Ovary (tissue), 9 donors: ENCODE results near the gene SGO2. TPM values are rescaled to one million over a fixed set of nuclear protein-coding genes. Genes with fewer than 3 reads are reported as not detected.
A peak's percentile ranks its signal among the peaks of the same experiment; 100 is the strongest.

ENCODE experiments used
- DNase-seq, 5 donors: peaks; one replicate each; pipeline ENCODE4 v3.0.0-alpha.2; 2019 to 2020
- H3K27ac ChIP-seq, 2 donors: fragments of 200-600 bp; one replicate each; pipeline versions ENCODE4 v1.5.1 to v1.8.0; 2019 to 2022
- H3K27me3 ChIP-seq: fragments of 200-600 bp; one replicate; pipeline ENCODE4 v1.8.0; 2022
- H3K36me3 ChIP-seq: fragments of 200-600 bp; sonication (generic); one replicate; pipeline ENCODE4 v1.5.1; 2019
- H3K4me1 ChIP-seq: one replicate; pipeline ENCODE4 v1.8.1; 2013; ENCODE audit warnings: mild to moderate bottlenecking, moderate library complexity; ENCODE audit not compliant: insufficient read depth
- H3K4me3 ChIP-seq: fragments of 200-600 bp; sonication (generic); one replicate; pipeline ENCODE4 v1.5.1; 2017
- H3K9me3 ChIP-seq, 2 donors: fragments of 200-600 bp in 1 of 2; sonication (generic) in 1 of 2; one replicate each; pipeline versions ENCODE4 v1.5.1 to v1.8.1; 2013 to 2019; ENCODE audit warnings: mild to moderate bottlenecking in 1 of 2, moderate library complexity in 1 of 2
- CTCF ChIP-seq, 3 donors: fragments of 450-650 bp in 2 of 3; fragments of 200-600 bp in 1 of 3; IDR thresholded peaks; one replicate each; pipeline versions ENCODE4 v1.5.1 to v1.8.0; 2016 to 2022; ENCODE audit warnings: antibody characterized with exemption in 3 of 3, mild to moderate bottlenecking in 1 of 3
- EP300 ChIP-seq: sonication (generic); formaldehyde crosslinking; IDR thresholded peaks from one replicate; pipeline ENCODE4 v1.6.1; 2017; ENCODE audit warnings: antibody characterized with exemption
- POLR2A ChIP-seq: fragments of 450-650 bp; IDR thresholded peaks from one replicate; pipeline ENCODE4 v1.6.1; 2017; ENCODE audit warnings: antibody characterized with exemption, mild to moderate bottlenecking, moderate library complexity
- WGBS, 3 donors: extraction: QIAGEN DNeasy Blood & Tissue Kit in 1 of 3; methylation state at CpG; one replicate each; pipeline versions ENCODE4 v1.1.5 to v1.1.7; 2013 to 2017; 5-methylcytosine and 5-hydroxymethylcytosine counted together
- intact Hi-C, 4 donors: fragments of 100-400 bp; cut with DNase I; formaldehyde crosslinking; loops; one replicate each; pipeline versions ENCODE4 v1.11.0 to v1.15.1; 2022 to 2023
- polyA plus RNA-seq, 2 donors: library from polyadenylated mRNA; stranded (reverse); fragments of 200-250 nt in 1 of 2; fragments of 350-450 nt in 1 of 2; fragmentation: Illumina TruSeq in 1 of 2; extraction: RNeasy Lipid Tissue Mini Kit (QIAGEN cat#74804) in 1 of 2; gene quantifications; one replicate each; pipeline ENCODE4 v1.2.3, GENCODE V29; 2013 to 2014
- total RNA-seq, 7 donors: library from RNA; depleted of rRNA in 2 of 7; stranded (reverse); fragments of >200 nt in 2 of 7; fragmentation: NEBNext Ultra II Directional in 3 of 7; extraction: Animal tissue kit (Norgen Biotek cat#: 25700) in 3 of 7; gene quantifications; one replicate each; pipeline versions ENCODE4 v1.1.0 to v1.2.4, GENCODE V29; 2016 to 2023
- donor health status: DM: no; HTN: no; CAD: no; lungs with moderate emphysema.
- donor health status: DM: no; HTN: no; CAD: no.
- donor health status: Bipolar disorder and iron deficiency.
- donor health status: DM: yes; HTN: yes; CAD: no.
- donor health status: DM: no; HTN: no; CAD: no.
- donor health status: DM: yes; HTN: yes; CAD: no.

Gene SGO2
- total and polyA plus RNA-seq, 9 donors: 1.8 to 4.4 (median 2.7) TPM

DNA sequence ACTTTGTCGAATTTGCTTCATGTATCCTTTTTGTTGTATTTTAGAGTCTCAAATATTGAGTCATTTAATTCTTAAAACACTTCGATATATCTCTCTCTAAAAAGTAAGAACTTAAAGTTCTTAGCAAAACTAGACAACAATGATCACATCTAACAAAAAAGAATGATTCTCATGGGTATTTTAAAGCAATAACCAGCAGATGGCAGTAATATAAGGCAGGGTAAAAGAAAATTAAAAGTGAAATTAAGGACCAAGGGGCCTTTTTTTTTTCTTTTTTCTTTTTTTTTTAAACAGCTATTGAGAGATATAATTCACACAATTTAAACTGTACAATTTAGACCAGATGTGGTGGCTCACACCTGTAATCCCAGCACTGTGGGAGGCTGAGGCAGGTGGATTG lies 50.0 kb downstream of the SGO2 start:
- Histone ChIP-seq H3K27me3 (no peaks in the 10 kb centered on the region), H3K9me3 (no peaks in the 10 kb centered on the region), H3K27ac (no peak overlapping the region), H3K36me3 (no peaks in the 10 kb centered on the region), H3K4me3 (no peak overlapping the region), H3K4me1 (no peaks in the 10 kb centered on the region)
- no peak for DNase-seq
- intact Hi-C loops: loop anchor here in 1 of 4 donors (10.0 kb wide), 1 partner anchor 129 kb away; no protein-coding TSS in a partner anchor
- TF ChIP-seq CTCF (IDR thresholded peaks at IDR 0.05) (no peak), POLR2A (no peak), EP300 (no peak)
- WGBS, 3 donors: 92 to 98% (median 98%) methylated on average over 2 of the region's 2 CpGs

- Histone ChIP-seq H3K27me3 (no peaks in the 10 kb centered on the region), H3K27ac (no peak overlapping the region), H3K9me3 (no peaks in the 10 kb centered on the region), H3K4me3 (no peak overlapping the region), H3K36me3 (no peaks in the 10 kb centered on the region), H3K4me1 (no peaks in the 10 kb centered on the region)
- no peak for DNase-seq
- intact Hi-C loops: loop anchor here in 1 of 4 donors (10.0 kb wide), 1 partner anchor 128 kb away; no protein-coding TSS in a partner anchor
- no peak for TF ChIP-seq EP300
- no peak for TF ChIP-seq POLR2A
- TF ChIP-seq CTCF (IDR thresholded peaks at IDR 0.05): no peak
- 91 to 92% (median 92%) methylated on average over 3 of the region's 3 CpGs for WGBS, 3 donors
Measured at GRCh38 chr2:200577027-200577426, 51.0 kb downstream of the SGO2 start.

- Histone ChIP-seq H3K9me3 (no peaks in the 10 kb centered on the region), H3K4me1 (no peaks in the 10 kb centered on the region), H3K4me3 (no peak overlapping the region), H3K27me3 (no peaks in the 10 kb centered on the region), H3K27ac (no peak overlapping the region), H3K36me3 (no peaks in the 10 kb centered on the region)
- WGBS, 3 donors: 31 to 71% (median 70%) methylated on average over 1 of the region's 1 CpG
- peak in 1 of 5 donors; percentile 28 for DNase-seq
- intact Hi-C loops: loop anchor here in 1 of 4 donors (10.0 kb wide), 1 partner anchor 126 kb away; no protein-coding TSS in a partner anchor
- TF ChIP-seq CTCF (IDR thresholded peaks at IDR 0.05) (peak; percentile 24 to 71 (median 57)), POLR2A (no peak)
Measured at GRCh38 chr2:200578778-200579177, 52.8 kb downstream of the SGO2 start.

DNA sequence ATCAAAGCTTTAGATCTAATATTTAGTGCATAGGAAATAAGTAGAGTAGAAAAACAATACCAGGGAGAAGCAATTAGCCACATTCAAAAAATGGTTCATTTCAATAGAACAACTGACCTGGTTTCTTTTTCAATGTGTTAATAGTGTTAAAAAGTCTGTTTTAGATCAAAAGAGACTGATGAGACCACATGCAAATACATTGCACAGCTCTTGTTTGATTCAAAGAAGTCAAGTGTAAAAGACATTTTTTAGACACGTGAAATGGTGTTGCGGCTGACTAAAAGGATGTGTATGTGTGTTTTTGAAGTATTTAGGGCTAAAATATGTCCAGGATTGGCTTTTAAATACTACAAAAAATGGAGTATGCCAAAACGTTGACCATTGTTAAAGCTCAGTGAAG lies 58.6 kb downstream of the SGO2 start:
- H3K36me3 ChIP-seq: no peaks in the 10 kb centered on the region
- intact Hi-C loops: loop anchor here in 3 of 4 donors (5.0 kb wide), 1 partner anchor 118 kb away; no protein-coding TSS in a partner anchor
- H3K4me3 ChIP-seq: no peak overlapping the region
- no peaks in the 10 kb centered on the region for H3K9me3 ChIP-seq
- WGBS, 3 donors: 79 to 81% (median 80%) methylated on average over 3 of the region's 3 CpGs
- no peaks in the 10 kb centered on the region for H3K27me3 ChIP-seq
- no peaks in the 10 kb centered on the region for H3K4me1 ChIP-seq
- DNase-seq: no peak
- no peak overlapping the region for H3K27ac ChIP-seq
- TF ChIP-seq EP300: no peak
- TF ChIP-seq POLR2A: no peak
- TF ChIP-seq CTCF (IDR thresholded peaks at IDR 0.05): no peak
